SH-SY5Y (cell line): ENCODE measurements around the gene PYGM.

Experiments used
- GATA2 ChIP-seq: IDR thresholded peaks from 2 replicates; pipeline ENCODE4 v1.6.1; 2011; ENCODE audit warnings: mild to moderate bottlenecking, low read depth, low read length
- GATA3 ChIP-seq: IDR thresholded peaks from 2 replicates; pipeline ENCODE4 v1.6.1; 2011; ENCODE audit warnings: low read depth, mild to moderate bottlenecking, low read length, moderate library complexity

Gene PYGM

DNA sequence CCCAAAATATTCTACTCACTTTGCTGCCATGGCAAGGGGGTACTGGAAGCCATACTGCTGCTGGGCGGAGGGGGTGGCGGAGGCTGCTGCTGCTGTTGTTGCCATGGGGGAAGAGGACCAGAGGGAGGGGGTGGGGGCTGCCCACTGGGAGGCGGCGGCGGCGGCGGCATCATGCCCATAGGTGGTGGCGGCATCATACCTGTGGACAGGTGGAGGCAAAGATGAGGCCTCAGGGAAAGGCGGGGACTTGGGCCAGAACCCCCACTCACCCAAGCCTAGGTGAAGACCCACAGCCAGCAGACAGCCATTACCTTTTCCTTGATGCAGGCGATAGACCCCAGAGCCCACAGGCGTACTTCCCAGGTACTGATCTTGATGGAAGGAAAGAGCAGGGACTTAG lies 7.1 kb upstream of the PYGM start:
- TF ChIP-seq GATA2 (no peak), GATA3 (no peak)

DNA sequence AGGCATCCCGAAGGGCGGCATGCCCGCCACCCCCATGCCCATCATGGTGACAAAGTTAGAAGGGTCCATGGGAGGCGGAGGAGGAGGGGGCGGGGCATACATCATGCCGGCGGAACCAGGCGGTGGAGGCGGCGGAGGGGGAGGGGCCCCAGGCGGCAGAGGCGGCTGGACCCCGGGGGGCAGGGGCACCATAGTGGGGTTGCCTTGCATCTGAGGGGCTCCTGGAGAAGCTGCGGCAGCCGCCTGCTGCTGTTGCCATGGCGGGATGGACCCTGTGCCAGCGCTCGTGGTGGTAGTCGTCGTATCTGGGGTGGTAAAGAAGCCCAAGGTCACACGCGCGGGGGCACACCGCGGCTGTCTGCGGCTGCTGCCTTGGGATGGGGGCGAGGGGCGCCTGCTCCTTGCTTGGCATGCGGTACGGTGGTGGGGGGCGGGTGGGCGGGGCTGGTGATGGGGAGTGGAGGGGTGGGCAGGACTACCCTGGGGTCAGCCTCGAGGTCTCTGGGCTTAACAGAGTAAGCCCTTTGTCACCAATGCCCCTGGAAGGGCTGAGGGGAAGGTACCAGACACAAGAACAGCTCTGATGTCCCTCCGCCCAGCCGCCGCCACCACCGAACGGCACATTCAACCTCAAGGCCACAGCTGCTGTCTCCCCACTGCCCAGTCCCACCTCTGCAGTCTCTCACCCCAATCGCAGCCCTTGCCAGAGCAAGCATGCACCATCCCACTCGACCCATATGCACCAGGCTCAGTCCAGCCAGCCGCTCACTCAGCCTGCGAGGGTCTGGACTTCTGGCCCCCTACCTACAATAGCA lies 6.3 kb upstream of the PYGM start:
- no peak for TF ChIP-seq GATA3

GRCh38 chr11:64765291-64765850 lies 5.6 kb upstream of the PYGM start:
- TF ChIP-seq GATA3 (no peak), GATA2 (no peak)

DNA sequence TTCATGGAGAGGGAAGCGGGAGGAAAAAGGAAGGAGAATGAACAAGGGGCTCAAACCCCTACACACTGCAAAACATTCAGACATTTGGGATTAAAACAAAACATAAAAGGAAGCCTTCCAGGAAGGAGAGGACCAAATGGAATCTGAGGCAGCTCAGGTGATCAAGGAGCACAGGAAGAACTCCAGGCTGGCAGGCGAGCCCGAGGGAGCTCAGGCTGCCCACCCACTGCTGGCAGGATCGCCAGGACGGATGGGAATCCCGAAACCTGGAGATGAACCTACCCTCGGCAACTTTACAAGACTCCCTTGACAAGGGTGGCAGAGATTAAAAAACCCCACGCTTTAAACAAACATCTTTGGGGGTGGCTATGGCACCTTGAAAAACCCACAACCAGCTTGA lies 5.0 kb upstream of the PYGM start:
- TF ChIP-seq GATA3 (no peak), GATA2 (no peak)

DNA sequence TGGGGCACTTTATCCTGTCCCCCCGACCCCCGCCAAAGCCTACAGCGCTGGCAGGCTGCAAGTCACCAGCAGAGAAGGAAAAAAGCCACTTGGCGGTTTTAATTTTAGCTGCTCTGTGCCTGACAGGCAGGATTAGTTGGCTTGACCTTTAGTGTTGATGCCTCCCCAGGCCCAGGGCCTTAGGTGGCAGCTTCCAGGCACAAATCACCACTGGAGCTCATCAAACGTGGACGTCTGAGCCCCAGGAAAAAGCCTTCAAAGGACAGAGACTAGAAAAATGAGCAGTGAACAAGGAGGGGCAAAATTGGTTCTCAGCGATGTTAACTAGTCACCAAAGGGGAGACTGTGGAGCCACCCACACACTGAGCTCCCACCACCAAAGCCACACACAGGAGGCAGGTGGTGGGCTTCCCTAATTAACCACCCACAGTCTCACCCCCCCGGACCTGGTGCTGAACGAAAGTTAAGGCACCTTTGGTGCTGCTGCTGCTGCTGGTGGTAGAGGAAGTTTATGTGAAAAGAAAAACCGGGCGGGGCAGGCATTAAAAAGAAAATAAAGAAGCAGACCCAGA lies 4.4 kb upstream of the PYGM start:
- TF ChIP-seq GATA2, result no peak
- no peak for TF ChIP-seq GATA3

DNA sequence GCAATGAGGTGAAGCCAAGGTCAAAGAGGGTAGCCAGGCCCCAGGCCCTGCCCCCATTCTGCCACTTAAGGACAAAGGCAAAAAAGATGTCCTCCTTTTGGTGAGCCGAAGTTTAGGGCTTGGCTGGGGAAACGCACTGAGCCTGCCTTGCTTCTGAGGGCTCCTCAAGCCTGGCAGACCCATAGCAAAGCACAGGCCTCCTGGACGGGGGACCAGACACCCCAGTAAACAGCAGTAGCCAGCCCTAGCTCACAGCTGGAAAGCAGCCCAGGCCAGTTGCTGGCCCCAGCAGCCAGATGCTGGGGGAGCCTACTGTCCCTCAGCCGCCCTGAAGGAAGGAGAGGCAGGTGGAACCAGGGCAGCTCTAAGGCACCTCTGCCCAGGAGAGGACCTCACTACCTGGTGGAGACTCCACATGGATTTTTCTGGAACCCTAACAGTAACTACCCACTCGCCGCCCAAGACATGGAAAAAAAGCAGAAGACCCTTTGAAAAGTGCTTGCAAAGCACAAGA lies 3.8 kb upstream of the PYGM start:
- TF ChIP-seq GATA3, result no peak
- TF ChIP-seq GATA2, result no peak

GRCh38 chr11:64762674-64763525 lies 3.1 kb upstream of the PYGM start:
- TF ChIP-seq GATA2, result no peak
- no peak for TF ChIP-seq GATA3

DNA sequence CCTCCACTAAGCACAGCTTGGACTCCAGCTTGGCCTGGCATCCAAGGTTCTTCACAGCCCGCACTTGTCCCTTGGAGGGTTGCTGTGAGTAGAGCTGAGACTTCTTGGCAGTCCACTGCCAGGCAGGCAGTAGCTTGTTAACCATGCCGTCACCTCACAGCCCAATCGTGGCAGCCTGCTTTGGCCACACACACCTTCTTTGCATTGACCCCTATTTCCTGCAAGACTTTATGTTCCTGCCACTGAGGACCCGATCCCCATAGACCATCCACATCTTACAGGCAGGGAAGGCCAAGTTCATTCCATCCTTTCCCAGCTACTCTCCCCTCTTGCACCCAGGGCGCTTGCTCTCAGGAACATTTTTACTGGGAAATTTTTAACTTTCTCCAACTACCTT lies 2.5 kb upstream of the PYGM start:
- TF ChIP-seq GATA3, result no peak

DNA sequence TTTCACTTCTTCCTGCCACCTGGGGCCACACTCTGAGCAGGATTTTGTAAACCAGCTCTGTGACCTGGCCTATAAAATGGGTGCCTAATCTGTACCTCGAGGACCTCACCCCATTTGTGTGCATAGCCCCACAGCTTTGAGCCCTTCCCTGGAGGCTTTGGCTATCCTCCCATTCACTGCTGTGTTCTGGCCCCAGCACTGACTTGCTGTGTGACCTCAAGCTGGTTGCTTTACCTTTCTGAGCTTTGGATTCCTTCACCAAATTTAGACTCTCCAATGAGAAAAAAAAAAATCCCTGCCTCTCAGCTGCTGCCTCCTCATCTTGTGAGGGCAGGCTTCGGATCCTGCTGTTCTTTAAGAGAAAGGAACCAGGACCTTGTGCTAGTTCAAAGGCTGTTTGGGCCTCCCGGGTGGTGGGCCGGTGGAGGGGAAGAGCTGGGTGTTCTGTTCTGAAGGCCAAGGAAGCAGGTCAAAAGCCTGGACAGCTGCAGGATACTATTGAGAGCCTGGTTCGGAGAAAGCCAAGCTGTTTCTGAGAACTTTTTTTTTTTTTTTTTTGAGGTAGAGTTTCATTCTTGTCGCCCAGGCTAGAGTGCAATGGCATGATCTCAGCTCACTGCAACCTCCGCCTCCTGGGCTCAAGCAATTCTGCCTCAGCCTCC lies 1.1 kb upstream of the PYGM start:
- TF ChIP-seq GATA2 (no peak), GATA3 (no peak)

DNA sequence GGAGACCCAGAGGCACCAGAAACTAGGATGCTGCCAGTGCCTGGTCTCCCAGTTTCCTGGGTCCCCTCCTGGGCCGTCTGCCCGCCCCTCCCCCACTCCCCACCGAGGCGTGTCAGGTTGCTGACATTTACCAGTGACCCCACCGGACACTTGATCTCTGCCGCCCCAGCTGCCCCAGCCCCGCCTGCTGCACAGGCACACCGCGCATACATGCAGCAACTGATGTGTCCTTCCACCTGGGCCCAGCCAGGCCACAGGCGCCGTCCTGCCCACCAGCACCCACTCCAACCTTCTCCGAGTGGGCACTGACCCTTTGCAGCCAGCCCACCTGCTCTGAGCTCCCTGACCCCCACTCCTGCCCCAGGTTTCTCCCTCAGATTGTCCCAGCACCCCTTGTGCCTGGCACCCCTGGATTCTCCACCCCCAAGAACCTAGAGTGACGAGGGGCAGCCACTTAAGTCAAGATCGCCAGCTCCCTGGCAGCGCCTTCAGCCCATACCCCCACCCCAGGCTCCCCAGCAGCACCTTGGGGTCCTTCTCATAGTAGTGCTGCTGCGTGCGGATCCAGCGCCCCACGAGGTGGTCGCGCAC lies 548 bp downstream of the PYGM start:
- no peak for TF ChIP-seq GATA2
- no peak for TF ChIP-seq GATA3

DNA sequence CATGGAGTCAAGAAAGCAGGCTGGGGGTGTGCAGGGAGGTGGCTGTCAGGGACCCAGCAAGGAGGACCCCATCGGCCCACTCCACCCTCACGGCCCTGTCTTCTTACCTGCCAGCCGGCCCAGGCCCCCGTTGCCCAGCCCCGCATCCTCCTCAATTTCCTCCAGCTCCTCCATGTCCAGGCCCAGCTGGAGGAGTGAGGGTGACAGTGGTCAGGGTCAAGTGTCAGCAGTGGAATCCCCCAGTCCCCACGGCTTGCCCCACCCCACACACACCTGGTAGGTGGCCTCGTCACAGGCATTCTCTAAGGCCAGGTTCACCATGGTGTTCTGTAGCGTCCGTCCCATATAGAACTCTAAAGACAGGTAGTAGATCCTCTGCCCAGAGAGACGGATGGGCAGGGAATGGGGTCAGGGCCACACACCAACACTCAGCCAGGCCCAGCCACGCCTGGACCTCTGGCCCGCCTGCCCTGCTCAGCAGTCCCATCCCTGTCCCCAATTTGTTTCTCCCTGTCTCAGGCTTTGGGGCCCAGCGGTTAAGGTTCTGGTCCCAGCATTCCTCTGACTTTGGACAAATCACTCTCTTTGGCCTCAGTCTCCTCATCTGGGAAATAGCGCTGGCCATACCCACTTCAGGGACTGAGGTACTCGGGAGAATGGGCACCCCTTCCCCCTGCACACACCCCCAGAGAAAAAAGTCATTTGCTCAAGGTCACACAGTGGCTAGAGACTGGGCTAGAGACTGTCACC lies 1.3 kb downstream of the PYGM start:
- TF ChIP-seq GATA3 (no peak), GATA2 (no peak)

GRCh38 chr11:64757549-64758329 lies 2.0 kb downstream of the PYGM start:
- TF ChIP-seq GATA3 (no peak), GATA2 (no peak)
